Brain pericyte (primary cell): ENCODE data around the gene OSGEP.

Source experiments
- DNase-seq: peaks from one replicate; pipeline ENCODE4 v3.0.0-alpha.2; 2012; ENCODE audit warnings: low read depth, low spot score

OSGEP gene

GRCh38 chr14:20454516-20455354 is at the start of gene OSGEP, which contains the start of gene APEX1:
Gene OSGEP (minus strand): TSS chr14:20454812. CDS start chr14:20454683, 129 bp downstream.
Gene APEX1 (plus strand): TSS chr14:20455226. CDS start chr14:20455646, 420 bp downstream.
- peak; percentile 95 for DNase-seq

- DNase-seq: no peak
Observed at GRCh38 chr14:20503898-20504297, 49.3 kb upstream of the OSGEP start.

GRCh38 chr14:20501346-20501745 is 46.7 kb upstream of the OSGEP start:
- DNase-seq: no peak

- DNase-seq: no peak
Observed at GRCh38 chr14:20499881-20500280, 45.3 kb upstream of the OSGEP start.

GRCh38 chr14:20499108-20499507 is 44.5 kb upstream of the OSGEP start:
- no peak for DNase-seq

GRCh38 chr14:20498622-20499021 is 44.0 kb upstream of the OSGEP start:
- no peak for DNase-seq

GRCh38 chr14:20494935-20495766 is 40.5 kb upstream of the OSGEP start:
- DNase-seq: no peak

GRCh38 chr14:20493634-20494033 is 39.0 kb upstream of the OSGEP start:
- no peak for DNase-seq

GRCh38 chr14:20492486-20492885 is 37.9 kb upstream of the OSGEP start:
- DNase-seq: no peak

GRCh38 chr14:20490563-20490962 is 36.0 kb upstream of the OSGEP start:
- DNase-seq: no peak

- no peak for DNase-seq
Observed at GRCh38 chr14:20489093-20489994, 34.7 kb upstream of the OSGEP start.

GRCh38 chr14:20487396-20487725 is 32.7 kb upstream of the OSGEP start:
- DNase-seq: no peak

GRCh38 chr14:20486684-20487395 is 32.2 kb upstream of the OSGEP start:
- DNase-seq: no peak

GRCh38 chr14:20485900-20486299 is 31.3 kb upstream of the OSGEP start:
- DNase-seq: no peak

GRCh38 chr14:20482382-20482781 is 27.8 kb upstream of the OSGEP start:
- no peak for DNase-seq

- DNase-seq: no peak
Observed at GRCh38 chr14:20478894-20479293, 24.3 kb upstream of the OSGEP start.

- DNase-seq: no peak
Observed at GRCh38 chr14:20477211-20477876, 22.7 kb upstream of the OSGEP start.

- DNase-seq: no peak
Observed at GRCh38 chr14:20476776-20477175, 22.2 kb upstream of the OSGEP start.

GRCh38 chr14:20472536-20473169 is 18.0 kb upstream of the OSGEP start:
- DNase-seq: no peak

GRCh38 chr14:20470603-20470901 is 15.9 kb upstream of the OSGEP start:
- DNase-seq: no peak
